HG02885 (cell line): ENCODE measurements around the gene FRMD4A.

Experiments used
- ATAC-seq: cut with Tn5 transposase; IDR thresholded peaks from one replicate; pipeline ENCODE4 v1.9.1; 2021; ENCODE audit warnings: mild to moderate bottlenecking; ENCODE audit not compliant: unreplicated experiment, poor library complexity

Gene FRMD4A

GRCh38 chr10:13651969-13652720 is 678.6 kb downstream of the FRMD4A start:
- ATAC-seq = no peak

- no peak for ATAC-seq
Observed at GRCh38 chr10:13650961-13651360, 679.8 kb downstream of the FRMD4A start.

- no peak for ATAC-seq
Observed at GRCh38 chr10:13649844-13650520, 680.7 kb downstream of the FRMD4A start.

- ATAC-seq = no peak
Observed at GRCh38 chr10:13648425-13648824, 682.3 kb downstream of the FRMD4A start.

- no peak for ATAC-seq
Observed at GRCh38 chr10:13644866-13645265, 685.9 kb downstream of the FRMD4A start.

- no peak for ATAC-seq
Observed at GRCh38 chr10:13643016-13643415, 687.7 kb downstream of the FRMD4A start.

- ATAC-seq = no peak
Observed at GRCh38 chr10:13642293-13642692, 688.4 kb downstream of the FRMD4A start.

GRCh38 chr10:13637894-13638293 is 692.8 kb downstream of the FRMD4A start:
- ATAC-seq = no peak

- no peak for ATAC-seq
Observed at GRCh38 chr10:13637303-13637856, 693.3 kb downstream of the FRMD4A start.

- no peak for ATAC-seq
Observed at GRCh38 chr10:13636776-13637175, 693.9 kb downstream of the FRMD4A start.

GRCh38 chr10:13634207-13634606 is 696.5 kb downstream of the FRMD4A start:
- no peak for ATAC-seq

GRCh38 chr10:13633689-13634088 is 697.0 kb downstream of the FRMD4A start:
- ATAC-seq = no peak

- ATAC-seq = no peak
Observed at GRCh38 chr10:13632884-13633440, 697.8 kb downstream of the FRMD4A start.

- ATAC-seq = no peak
Observed at GRCh38 chr10:13632440-13632839, 698.3 kb downstream of the FRMD4A start.

- no peak for ATAC-seq
Observed at GRCh38 chr10:13631594-13631993, 699.1 kb downstream of the FRMD4A start.

GRCh38 chr10:13630231-13630630 is 700.5 kb downstream of the FRMD4A start:
- ATAC-seq = no peak

- ATAC-seq = no peak
Observed at GRCh38 chr10:13629116-13629515, 701.6 kb downstream of the FRMD4A start.

- ATAC-seq = no peak
Observed at GRCh38 chr10:13628661-13629060, 702.1 kb downstream of the FRMD4A start.

GRCh38 chr10:13627459-13628310 is 703.0 kb downstream of the FRMD4A start:
- ATAC-seq = no peak

GRCh38 chr10:13624630-13625029 is 706.1 kb downstream of the FRMD4A start:
- no peak for ATAC-seq
